OCI-LY1 (cell line): ENCODE results near the gene TXNIP.

Experiments
- H2AFZ ChIP-seq: fragments of 200-600 bp; sonication (generic), shearing (Covaris generic); 2 replicates; pipeline ENCODE4 v1.6.0; 2014; ENCODE audit warnings: antibody characterized with exemption, mild to moderate bottlenecking, low read length
- H3F3A ChIP-seq: fragments of 200-600 bp; sonication (generic), shearing (Covaris generic); 2 replicates; pipeline ENCODE4 v1.6.0; 2014; ENCODE audit warnings: mild to moderate bottlenecking, antibody characterized with exemption, low read length, moderate library complexity; ENCODE audit not compliant: insufficient read depth
- H3K27ac ChIP-seq: fragments of 200-600 bp; sonication (generic); 2 replicates; pipeline ENCODE4 v1.5.1; 2014; ENCODE audit warnings: low read length, mixed run types, mild to moderate bottlenecking, low read depth; ENCODE audit not compliant: poor library complexity, severe bottlenecking
- H3K27me3 ChIP-seq: fragments of 200-600 bp; sonication (generic); 2 replicates; pipeline ENCODE4 v1.6.0; 2014; ENCODE audit warnings: antibody characterized with exemption, mild to moderate bottlenecking, low read length, moderate library complexity; ENCODE audit not compliant: insufficient read depth
- H3K36me3 ChIP-seq: fragments of 200-600 bp; sonication (generic); 2 replicates; pipeline ENCODE4 v1.6.1; 2014; ENCODE audit warnings: mild to moderate bottlenecking, antibody characterized with exemption, low read length, moderate library complexity, mixed read lengths; ENCODE audit not compliant: insufficient read depth
- H3K4me1 ChIP-seq: fragments of 200-600 bp; sonication (generic); 2 replicates; pipeline ENCODE4 v1.5.1; 2014; ENCODE audit warnings: mild to moderate bottlenecking, low read length, moderate library complexity; ENCODE audit not compliant: insufficient read depth, severe bottlenecking
- H3K4me2 ChIP-seq: fragments of 200-600 bp; sonication (generic), shearing (Covaris generic); 2 replicates; pipeline ENCODE4 v1.6.1; 2014; ENCODE audit warnings: low read length
- H3K4me3 ChIP-seq: fragments of 200-600 bp; sonication (generic); 2 replicates; pipeline ENCODE4 v1.5.1; 2014; ENCODE audit warnings: low read length, low read depth, mild to moderate bottlenecking, mixed read lengths; ENCODE audit not compliant: poor library complexity, severe bottlenecking
- H3K79me2 ChIP-seq: fragments of 200-600 bp; shearing (Covaris generic); 2 replicates; pipeline ENCODE4 v1.6.1; 2016; ENCODE audit warnings: mixed run types, low read length, mixed read lengths; ENCODE audit not compliant: insufficient read depth
- H3K9ac ChIP-seq: fragments of 200-600 bp; sonication (generic), shearing (Covaris generic); 2 replicates; pipeline ENCODE4 v1.6.1; 2014; ENCODE audit warnings: mild to moderate bottlenecking, low read length, mixed read lengths
- H3K9me2 ChIP-seq: fragments of 200-600 bp; sonication (generic), shearing (Covaris generic); 2 replicates; pipeline ENCODE4 v1.6.1; 2014; ENCODE audit warnings: low read depth, mild to moderate bottlenecking, low read length, mixed read lengths
- H3K9me3 ChIP-seq: fragments of 200-600 bp; shearing (Covaris generic); 2 replicates; pipeline ENCODE4 v1.6.1; 2014; ENCODE audit warnings: low read length, mixed read lengths
- H4K20me1 ChIP-seq: fragments of 200-600 bp; sonication (generic), shearing (Covaris generic); 2 replicates; pipeline ENCODE4 v1.6.0; 2016; ENCODE audit warnings: mild to moderate bottlenecking, low read length; ENCODE audit not compliant: insufficient read depth
- EZH2 ChIP-seq: fragments of 200-600 bp; sonication (generic), shearing (Covaris generic); IDR thresholded peaks from 2 replicates; pipeline ENCODE4 v1.8.0; 2017; ENCODE audit warnings: borderline replicate concordance, mixed run types, mild to moderate bottlenecking, antibody characterized with exemption, low read length, moderate library complexity, mixed read lengths
- TF ChIP-seq, protein P1 (sequence below): fragments of 200-600 bp; sonication (generic), shearing (Covaris generic); IDR thresholded peaks from 2 replicates; pipeline ENCODE4 v1.5.1; 2017; ENCODE audit warnings: mild to moderate bottlenecking, antibody characterized with exemption, low read length, moderate library complexity, mixed read lengths

The TXNIP gene

GRCh38 chr1:145992958-145993617, 3.3 kb downstream of the TXNIP start:
- Histone ChIP-seq H3K79me2 (peaks cover 27% of the 10 kb centered on the region), H3K27ac (peak overlapping the region; percentile 98)

DNA sequence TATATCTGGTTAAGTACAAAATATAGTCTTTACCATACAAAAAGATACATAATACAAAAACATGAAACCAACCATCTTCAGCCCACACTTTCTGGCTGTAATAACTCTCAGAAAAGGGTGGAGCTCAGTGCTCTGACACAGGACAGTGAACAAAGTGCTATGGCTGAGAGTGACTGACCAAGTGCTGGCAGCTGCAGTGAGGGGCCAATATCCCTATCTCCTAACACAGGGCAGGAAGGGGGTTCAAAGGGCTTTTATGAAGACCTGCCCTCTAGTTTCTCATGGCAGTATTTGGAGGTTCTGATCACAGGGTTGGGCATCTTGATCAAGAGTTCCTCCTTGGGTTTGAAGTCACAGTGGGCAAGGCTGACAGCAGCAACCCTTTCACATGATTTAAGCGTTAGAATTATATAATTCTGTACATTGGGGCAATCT, 3.9 kb downstream of the TXNIP start:
- Histone ChIP-seq H4K20me1 (no peaks in the 10 kb centered on the region), H3K9me3 (no peaks in the 10 kb centered on the region), H3K9me2 (no peaks in the 10 kb centered on the region), H3K27me3 (no peaks in the 10 kb centered on the region), H3K4me2 (peak overlapping the region; percentile 89), H3K79me2 (peaks cover 27% of the 10 kb centered on the region), H3K4me1 (peaks cover 51% of the 10 kb centered on the region), H3K9ac (no peak overlapping the region; the same call in 1 of the 2 replicates), H3K27ac (peak overlapping the region; percentile 98), H3K4me3 (peak overlapping the region; percentile 99), H3K36me3 (peaks cover 40% of the 10 kb centered on the region), H3F3A (peaks cover 29% of the 10 kb centered on the region), H2AFZ (no peak overlapping the region)
- TF ChIP-seq, protein P1, sequence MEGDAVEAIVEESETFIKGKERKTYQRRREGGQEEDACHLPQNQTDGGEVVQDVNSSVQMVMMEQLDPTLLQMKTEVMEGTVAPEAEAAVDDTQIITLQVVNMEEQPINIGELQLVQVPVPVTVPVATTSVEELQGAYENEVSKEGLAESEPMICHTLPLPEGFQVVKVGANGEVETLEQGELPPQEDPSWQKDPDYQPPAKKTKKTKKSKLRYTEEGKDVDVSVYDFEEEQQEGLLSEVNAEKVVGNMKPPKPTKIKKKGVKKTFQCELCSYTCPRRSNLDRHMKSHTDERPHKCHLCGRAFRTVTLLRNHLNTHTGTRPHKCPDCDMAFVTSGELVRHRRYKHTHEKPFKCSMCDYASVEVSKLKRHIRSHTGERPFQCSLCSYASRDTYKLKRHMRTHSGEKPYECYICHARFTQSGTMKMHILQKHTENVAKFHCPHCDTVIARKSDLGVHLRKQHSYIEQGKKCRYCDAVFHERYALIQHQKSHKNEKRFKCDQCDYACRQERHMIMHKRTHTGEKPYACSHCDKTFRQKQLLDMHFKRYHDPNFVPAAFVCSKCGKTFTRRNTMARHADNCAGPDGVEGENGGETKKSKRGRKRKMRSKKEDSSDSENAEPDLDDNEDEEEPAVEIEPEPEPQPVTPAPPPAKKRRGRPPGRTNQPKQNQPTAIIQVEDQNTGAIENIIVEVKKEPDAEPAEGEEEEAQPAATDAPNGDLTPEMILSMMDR, result no peak
- no peak for TF ChIP-seq EZH2

More at GRCh38 chr1:145992958-145993617, 3.3 kb downstream of the TXNIP start:
- peaks cover 29% of the 10 kb centered on the region for H3F3A ChIP-seq
- H3K27me3 ChIP-seq, result no peaks in the 10 kb centered on the region
- peaks cover 54% of the 10 kb centered on the region for H3K4me1 ChIP-seq
- no peaks in the 10 kb centered on the region for H3K9me2 ChIP-seq
- H4K20me1 ChIP-seq, result no peaks in the 10 kb centered on the region
- H3K9me3 ChIP-seq, result no peaks in the 10 kb centered on the region
- TF ChIP-seq, protein P1, result no peak
- no peak for TF ChIP-seq EZH2
- H2AFZ ChIP-seq, result no peak overlapping the region
- peak overlapping the region; percentile 98; the same call in 1 of the 2 replicates for H3K9ac ChIP-seq
- H3K36me3 ChIP-seq, result peaks cover 40% of the 10 kb centered on the region
- H3K4me3 ChIP-seq, result peak overlapping the region; percentile 99
- peak overlapping the region; percentile 89 for H3K4me2 ChIP-seq

DNA sequence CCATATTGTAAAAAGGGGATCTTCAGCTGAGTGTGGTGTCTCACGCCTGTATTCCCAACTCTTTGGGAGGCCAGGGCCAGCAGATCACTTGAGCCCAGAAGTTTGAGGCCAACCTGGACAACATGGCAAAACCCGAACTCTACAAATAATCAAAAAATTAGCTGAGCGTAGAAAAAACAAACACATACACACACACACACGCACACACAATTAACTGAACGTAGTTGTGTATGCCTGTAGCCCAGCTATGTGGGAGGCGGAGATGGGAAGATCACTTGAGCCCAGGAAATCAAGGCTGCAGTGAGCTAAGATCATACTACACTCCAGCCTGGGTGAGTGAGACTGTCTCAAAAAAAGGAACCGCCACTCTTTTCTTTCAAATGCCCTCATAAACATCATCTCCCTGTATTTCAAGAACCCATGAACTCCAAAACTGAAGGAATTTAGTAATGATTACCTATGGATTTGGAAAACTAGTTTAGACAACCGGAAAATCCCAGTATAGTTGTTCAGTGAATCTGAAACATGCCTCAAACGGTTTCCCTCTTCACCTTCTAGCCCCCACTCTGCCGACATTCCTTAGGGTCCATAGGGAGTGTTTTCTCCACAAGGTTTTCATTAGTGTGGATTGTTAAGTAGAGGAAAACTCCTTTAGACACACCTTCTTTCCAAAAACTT, 4.5 kb downstream of the TXNIP start:
- no peak overlapping the region for H3K9ac ChIP-seq
- no peaks in the 10 kb centered on the region for H3K9me3 ChIP-seq
- H2AFZ ChIP-seq, result no peak overlapping the region
- no peaks in the 10 kb centered on the region for H4K20me1 ChIP-seq
- TF ChIP-seq, protein P1, result no peak
- TF ChIP-seq EZH2, result no peak
- H3K9me2 ChIP-seq, result no peaks in the 10 kb centered on the region
- peak overlapping the region; percentile 6 for H3K4me3 ChIP-seq
- no peak overlapping the region; the same call in 1 of the 2 replicates for H3K4me2 ChIP-seq
- H3K27ac ChIP-seq, result peak overlapping the region; percentile 98
- peaks cover 40% of the 10 kb centered on the region for H3K36me3 ChIP-seq
- no peaks in the 10 kb centered on the region for H3K27me3 ChIP-seq
- H3F3A ChIP-seq, result peaks cover 29% of the 10 kb centered on the region
- H3K4me1 ChIP-seq, result peaks cover 44% of the 10 kb centered on the region
- peaks cover 26% of the 10 kb centered on the region for H3K79me2 ChIP-seq
